Activated CD8-positive, alpha-beta T cell treated with anti-CD3 and anti-CD28 coated beads, Interleukin-2, amount 10 ng/mL, durations not matched to agents 7 days and 5 days (primary cell): ENCODE data around the gene CRELD1. TPM values are rescaled to one million over a fixed set of nuclear protein-coding genes. Genes with fewer than 3 reads are reported as not detected.

Experiments
- ATAC-seq: fragments of 150-1000 bp; cut with Tn5 transposase; one replicate; pipeline ENCODE4 v1.10.0; 2021; ENCODE audit warnings: moderate library complexity
- CTCF ChIA-PET: fragments of 350-600 bp; sonication (Branson Sonifier 250); formaldehyde crosslinking; loops from one replicate; lab custom pipeline; 2021; ENCODE audit warnings: antibody characterized with exemption; lab: Charles Lee
- POLR2A ChIA-PET: fragments of 350-600 bp; sonication (Branson Sonifier 250); formaldehyde crosslinking; loops from one replicate; lab custom pipeline; 2021; ENCODE audit warnings: antibody characterized with exemption; lab: Charles Lee
- DNase-seq: peaks from one replicate; pipeline ENCODE4 v3.0.0-alpha.2; 2020
- H3K27ac Mint-ChIP-seq: one replicate; pipeline ENCODE4 v1.8.0; 2021; ENCODE audit warnings: mild to moderate bottlenecking, mixed read lengths
- H3K27me3 Mint-ChIP-seq: one replicate; pipeline ENCODE4 v1.8.0; 2021; ENCODE audit warnings: low read depth, mixed read lengths
- H3K36me3 Mint-ChIP-seq: one replicate; pipeline ENCODE4 v1.8.0; 2021; ENCODE audit warnings: low read depth, mixed read lengths
- H3K4me1 Mint-ChIP-seq: one replicate; pipeline ENCODE4 v1.8.0; 2021; ENCODE audit warnings: low read depth, mixed read lengths
- H3K4me3 Mint-ChIP-seq: one replicate; pipeline ENCODE4 v1.8.0; 2021; ENCODE audit warnings: mild to moderate bottlenecking, mixed read lengths
- H3K9me3 Mint-ChIP-seq: one replicate; pipeline ENCODE4 v1.8.0; 2022; ENCODE audit warnings: mixed read lengths; ENCODE audit not compliant: insufficient read depth
- total RNA-seq, 2 experiments: library from RNA; stranded (reverse); gene quantifications; one replicate each; pipeline ENCODE4 v1.2.3, GENCODE V29; 2021

Gene CRELD1
- total RNA-seq, 2 experiments from 2014 or later = 10.1 to 10.9 TPM

- CTCF ChIA-PET = no interaction called here
- ATAC-seq (no peak), DNase-seq (no peak)
These were observed 33.2 kb downstream of the CRELD1 start for GRCh38 chr3:9966841-9967240.

DNA sequence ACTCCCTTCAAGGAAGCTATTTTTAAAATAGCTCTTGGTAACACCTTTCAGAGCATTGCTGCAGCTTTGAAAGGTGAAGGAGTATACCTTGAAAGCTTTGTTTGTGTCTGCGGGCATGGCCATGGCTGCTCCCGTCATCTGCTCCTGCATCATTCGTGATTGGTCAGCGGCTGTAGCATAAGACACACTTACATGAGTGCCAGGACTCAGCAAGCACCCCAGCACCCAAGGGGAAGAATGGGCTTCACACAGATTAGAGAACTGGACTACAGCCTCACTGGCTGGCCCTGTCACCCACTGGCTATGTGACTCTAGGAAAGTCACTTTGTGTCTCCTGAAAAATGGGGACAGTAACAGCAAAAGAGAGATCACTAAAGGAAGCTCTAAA lies 36.0 kb downstream of the CRELD1 start:
- Mint-ChIP-seq H3K27me3 (no peaks in the 10 kb centered on the region), H3K27ac (peak overlapping the region; percentile 42), H3K4me1 (no peaks in the 10 kb centered on the region), H3K9me3 (no peaks in the 10 kb centered on the region), H3K4me3 (no peak overlapping the region), H3K36me3 (peaks cover 55% of the 10 kb centered on the region)
- POLR2A ChIA-PET = no interaction called here
- ATAC-seq (no peak), DNase-seq (no peak)
- CTCF ChIA-PET = no interaction called here

More at GRCh38 chr3:9966841-9967240, 33.2 kb downstream of the CRELD1 start:
- Mint-ChIP-seq H3K4me3 (no peak overlapping the region), H3K4me1 (no peaks in the 10 kb centered on the region), H3K9me3 (no peaks in the 10 kb centered on the region), H3K27me3 (no peaks in the 10 kb centered on the region), H3K27ac (no peak overlapping the region), H3K36me3 (peaks cover 54% of the 10 kb centered on the region)
- POLR2A ChIA-PET = no interaction called here

- Mint-ChIP-seq H3K4me3 (no peak overlapping the region), H3K4me1 (no peaks in the 10 kb centered on the region), H3K9me3 (no peaks in the 10 kb centered on the region), H3K27me3 (no peaks in the 10 kb centered on the region), H3K36me3 (peaks cover 56% of the 10 kb centered on the region), H3K27ac (no peak overlapping the region)
- ChIA-PET POLR2A (no interaction called here), CTCF (no interaction called here)
- no peak for DNase-seq
- ATAC-seq = no peak
These were observed 36.5 kb downstream of the CRELD1 start for GRCh38 chr3:9970020-9970652.

DNA sequence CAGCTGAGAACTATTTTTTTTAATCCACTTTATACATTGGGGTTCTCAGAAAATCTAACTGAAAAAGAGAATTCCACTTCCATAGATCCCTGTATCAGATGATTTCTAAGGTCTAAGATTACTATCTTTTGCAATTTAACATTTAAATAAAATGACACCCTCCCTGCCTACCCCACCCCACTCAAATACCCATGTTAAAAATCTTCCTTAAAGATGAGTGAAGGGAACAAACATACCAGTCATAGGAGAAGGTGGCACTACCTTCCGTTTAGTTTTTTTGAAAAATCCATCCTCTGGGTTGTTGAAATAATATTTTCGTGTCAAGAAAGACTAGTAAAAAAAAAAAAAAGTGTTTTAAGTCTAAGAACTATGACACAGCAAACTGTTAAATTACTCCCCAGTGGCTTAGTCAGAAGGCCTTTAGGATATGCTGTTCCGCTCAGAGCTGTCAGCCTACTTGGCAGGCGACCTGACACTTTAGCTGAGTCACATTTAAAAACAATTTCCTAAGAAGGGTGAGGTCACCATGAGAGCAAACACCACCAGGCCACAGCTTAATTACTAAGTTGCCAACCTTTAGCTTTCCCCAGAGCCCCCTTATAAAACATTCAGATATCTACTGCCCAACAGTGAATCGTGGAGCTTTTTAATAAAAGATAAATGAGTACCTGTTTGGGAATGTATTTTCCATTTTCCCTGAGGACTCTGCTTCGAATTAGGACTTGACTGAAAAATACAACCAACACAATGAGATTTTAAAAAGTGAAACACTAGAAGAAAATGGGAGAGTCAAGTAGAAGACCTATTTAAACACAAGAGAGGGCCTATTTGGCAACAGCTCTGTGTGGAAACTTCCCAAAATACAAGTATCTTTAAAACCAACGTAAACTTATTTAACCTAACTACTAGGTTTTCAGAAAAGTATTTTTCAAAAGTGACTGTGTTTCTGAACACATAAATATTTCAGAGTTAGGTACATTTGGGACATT lies 43.4 kb downstream of the CRELD1 start:
- DNase-seq (no peak), ATAC-seq (no peak)
- Mint-ChIP-seq H3K36me3 (peaks cover 32% of the 10 kb centered on the region), H3K4me3 (no peak overlapping the region), H3K27me3 (no peaks in the 10 kb centered on the region), H3K9me3 (no peaks in the 10 kb centered on the region), H3K4me1 (peaks cover 2% of the 10 kb centered on the region), H3K27ac (peak overlapping the region; percentile 15)
- CTCF ChIA-PET = interaction anchor here (0.7 to 2.5 kb wide), 6 partner anchors 10 to 44 kb away, joined by 3 to 13 read pairs (median 4); partner anchors contain the start of genes CRELD1 and EMC3
- POLR2A ChIA-PET = interaction anchor here (0.7 to 1.2 kb wide), 2 partner anchors 9 to 723 kb away, joined by 3 to 9 read pairs; no protein-coding TSS in a partner anchor

- no peak for DNase-seq
- Mint-ChIP-seq H3K27me3 (no peaks in the 10 kb centered on the region), H3K4me1 (peaks cover 9% of the 10 kb centered on the region), H3K4me3 (no peak overlapping the region), H3K9me3 (no peaks in the 10 kb centered on the region), H3K27ac (no peak overlapping the region), H3K36me3 (peaks cover 24% of the 10 kb centered on the region)
- ChIA-PET POLR2A (no interaction called here), CTCF (interaction anchor here (1.3 kb wide), 2 partner anchors 9 to 14 kb away, joined by 3 read pairs; no protein-coding TSS in a partner anchor)
- ATAC-seq = no peak
These were observed 45.2 kb downstream of the CRELD1 start for GRCh38 chr3:9978710-9979305.

DNA sequence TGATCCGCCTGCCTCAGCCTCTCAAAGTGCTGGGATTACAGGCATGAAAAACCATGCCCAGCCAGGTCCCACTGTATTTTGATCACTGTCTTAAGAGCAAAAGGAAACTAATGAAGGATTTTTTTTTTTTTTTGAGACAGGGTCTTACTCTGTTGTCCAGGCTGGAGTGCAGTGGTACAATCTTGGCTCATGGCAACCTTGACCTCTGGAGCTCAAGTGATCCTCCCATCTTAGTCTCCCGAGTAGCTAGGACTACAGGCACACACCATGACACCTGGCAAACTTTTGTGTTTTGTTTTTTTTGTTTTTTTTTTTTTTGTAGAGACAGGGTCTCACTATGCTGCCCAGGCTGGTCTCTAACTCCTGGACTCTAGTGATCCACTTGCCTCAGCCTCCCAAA lies 46.6 kb downstream of the CRELD1 start:
- no peaks in the 10 kb centered on the region for H3K27me3 Mint-ChIP-seq
- H3K36me3 Mint-ChIP-seq = peaks cover 19% of the 10 kb centered on the region
- no peak overlapping the region for H3K27ac Mint-ChIP-seq
- no peak overlapping the region for H3K4me3 Mint-ChIP-seq
- ChIA-PET CTCF (interaction anchor here (1.3 kb wide), 1 partner anchor 16 kb away, joined by 3 read pairs; no protein-coding TSS in a partner anchor), POLR2A (no interaction called here)
- DNase-seq (no peak), ATAC-seq (no peak)
- no peaks in the 10 kb centered on the region for H3K9me3 Mint-ChIP-seq
- H3K4me1 Mint-ChIP-seq = peaks cover 14% of the 10 kb centered on the region

GRCh38 chr3:9986230-9986725 lies 52.6 kb downstream of the CRELD1 start:
- ATAC-seq (peak; percentile 65), DNase-seq (no peak)
- CTCF ChIA-PET = interaction anchor here (1.1 to 2.6 kb wide), 4 partner anchors 9 to 336 kb away, joined by 4 to 13 read pairs (median 6); partner anchors contain the start of gene CRELD1
- Mint-ChIP-seq H3K9me3 (no peaks in the 10 kb centered on the region), H3K27me3 (no peaks in the 10 kb centered on the region), H3K4me1 (peaks cover 34% of the 10 kb centered on the region), H3K27ac (peak overlapping the region; percentile 99), H3K4me3 (peak overlapping the region; percentile 92), H3K36me3 (peaks cover 14% of the 10 kb centered on the region)
- POLR2A ChIA-PET = interaction anchor here (0.8 to 2.1 kb wide), 14 partner anchors 9 to 335 kb away, joined by 3 to 8 read pairs (median 4); partner anchors contain the start of genes IL17RE, PRRT3 and SEC13

GRCh38 chr3:9994086-9994844 lies 60.6 kb downstream of the CRELD1 start:
- ATAC-seq = no peak
- peaks cover 42% of the 10 kb centered on the region for H3K36me3 Mint-ChIP-seq
- H3K4me1 Mint-ChIP-seq = peaks cover 6% of the 10 kb centered on the region
- H3K9me3 Mint-ChIP-seq = no peaks in the 10 kb centered on the region
- DNase-seq = no peak
- no peak overlapping the region for H3K27ac Mint-ChIP-seq
- no peak overlapping the region for H3K4me3 Mint-ChIP-seq
- ChIA-PET POLR2A (no interaction called here), CTCF (interaction anchor here (0.7 to 2.5 kb wide), 3 partner anchors 11 to 63 kb away, joined by 3 to 9 read pairs (median 3); no protein-coding TSS in a partner anchor)
- no peaks in the 10 kb centered on the region for H3K27me3 Mint-ChIP-seq

Other genes with a start within 250 kb of the CRELD1 start
- gene CPNE9, start 230.0 kb upstream of the CRELD1 start, total RNA-seq = not detected
- 10 to 100 TPM; 54.7 to 57.4 TPM for gene BRPF1, start 202.1 kb upstream of the CRELD1 start, total RNA-seq
- 10 to 100 TPM; 36.9 to 37.7 TPM for gene OGG1, start 183.9 kb upstream of the CRELD1 start, total RNA-seq
- 10 to 100 TPM; 33.5 to 35.7 TPM for gene CAMK1, start 163.9 kb upstream of the CRELD1 start, total RNA-seq
- 10 to 100 TPM; 83.2 to 85.6 TPM for gene TADA3, start 141.4 kb upstream of the CRELD1 start, total RNA-seq
- 100 to 1,000 TPM; 317 to 321 TPM for gene ARPC4, start 140.8 kb upstream of the CRELD1 start, total RNA-seq
- gene TTLL3, start 123.6 kb upstream of the CRELD1 start, total RNA-seq = 10 to 100 TPM; 53.7 to 55.2 TPM
- gene RPUSD3, start 89.8 kb upstream of the CRELD1 start, total RNA-seq = 10 to 100 TPM; 48.4 to 49.7 TPM
- gene CIDEC, start 53.6 kb upstream of the CRELD1 start, total RNA-seq = not detected
- 10 to 100 TPM; 30.2 to 31.0 TPM for gene JAGN1, start 43.2 kb upstream of the CRELD1 start, total RNA-seq
- 1 to 10 TPM; 1.3 to 1.8 TPM for gene IL17RE, start 31.0 kb upstream of the CRELD1 start, total RNA-seq
- under 1 TPM; 0.42 to 0.55 TPM for gene IL17RC, start 16.7 kb upstream of the CRELD1 start, total RNA-seq
- gene PRRT3, start 18.6 kb downstream of the CRELD1 start, total RNA-seq = 1 to 10 TPM; 5.5 to 6.9 TPM
- 10 to 100 TPM; 49.0 to 53.4 TPM for gene EMC3, start 53.0 kb downstream of the CRELD1 start, total RNA-seq
- 10 to 100 TPM; 66.9 to 71.5 TPM for gene FANCD2, start 92.6 kb downstream of the CRELD1 start, total RNA-seq
- not detected for gene FANCD2OS, start 174.4 kb downstream of the CRELD1 start, total RNA-seq
- gene BRK1, start 181.8 kb downstream of the CRELD1 start, total RNA-seq = 100 to 1,000 TPM; 113 to 120 TPM
- gene VHL, start 207.9 kb downstream of the CRELD1 start, total RNA-seq = 10 to 100 TPM; 57.0 to 59.1 TPM
- 1 to 10 TPM; 1.3 to 1.4 TPM for gene IRAK2, start 231.1 kb downstream of the CRELD1 start, total RNA-seq